Adrenal gland (tissue), 5 donors: ENCODE results near the gene SNRPD1.

ENCODE experiments used
- POLR2A ChIP-seq, 2 donors: fragments of 450-650 bp; IDR thresholded peaks; one replicate each; pipeline ENCODE4 v1.6.1; 2017; ENCODE audit warnings: antibody characterized with exemption in 2 of 2, mild to moderate bottlenecking in 2 of 2, moderate library complexity in 1 of 2
- TF ChIP-seq, protein P1 (sequence below), 6 experiments: fragments of 450-650 bp in 4 of 6; fragments of 200-600 bp in 2 of 6; sonication (generic) in 1 of 6; IDR thresholded peaks; 1 replicate in 5 of 6; 2 replicates in 1 of 6; pipeline versions ENCODE4 v1.5.1 to v1.8.0; 2016 to 2021; ENCODE audit warnings: antibody characterized with exemption in 6 of 6, mild to moderate bottlenecking in 2 of 6, moderate library complexity in 1 of 6
- donor health status: DM: no; HTN: no; CAD: no.

DNA sequence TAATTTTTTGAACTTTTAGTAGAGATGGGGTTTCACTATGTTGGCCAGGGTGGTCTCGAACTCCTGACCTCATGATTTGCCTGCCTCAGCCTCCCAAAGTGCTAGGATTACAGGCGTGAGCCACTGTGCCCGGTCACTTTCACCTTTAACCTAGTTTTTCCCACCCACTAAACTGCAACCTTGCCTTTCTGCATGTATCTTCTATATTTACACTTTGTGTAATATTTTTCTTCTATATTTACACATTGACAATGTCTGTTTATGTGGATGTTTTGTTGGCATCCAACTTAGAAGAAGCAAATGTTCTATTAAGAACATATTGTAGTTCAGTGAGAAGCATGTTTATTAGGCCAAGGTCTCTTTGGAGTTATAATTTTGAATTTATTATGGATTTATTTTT is 26.7 kb downstream of the SNRPD1 start:
- TF ChIP-seq, protein P1, sequence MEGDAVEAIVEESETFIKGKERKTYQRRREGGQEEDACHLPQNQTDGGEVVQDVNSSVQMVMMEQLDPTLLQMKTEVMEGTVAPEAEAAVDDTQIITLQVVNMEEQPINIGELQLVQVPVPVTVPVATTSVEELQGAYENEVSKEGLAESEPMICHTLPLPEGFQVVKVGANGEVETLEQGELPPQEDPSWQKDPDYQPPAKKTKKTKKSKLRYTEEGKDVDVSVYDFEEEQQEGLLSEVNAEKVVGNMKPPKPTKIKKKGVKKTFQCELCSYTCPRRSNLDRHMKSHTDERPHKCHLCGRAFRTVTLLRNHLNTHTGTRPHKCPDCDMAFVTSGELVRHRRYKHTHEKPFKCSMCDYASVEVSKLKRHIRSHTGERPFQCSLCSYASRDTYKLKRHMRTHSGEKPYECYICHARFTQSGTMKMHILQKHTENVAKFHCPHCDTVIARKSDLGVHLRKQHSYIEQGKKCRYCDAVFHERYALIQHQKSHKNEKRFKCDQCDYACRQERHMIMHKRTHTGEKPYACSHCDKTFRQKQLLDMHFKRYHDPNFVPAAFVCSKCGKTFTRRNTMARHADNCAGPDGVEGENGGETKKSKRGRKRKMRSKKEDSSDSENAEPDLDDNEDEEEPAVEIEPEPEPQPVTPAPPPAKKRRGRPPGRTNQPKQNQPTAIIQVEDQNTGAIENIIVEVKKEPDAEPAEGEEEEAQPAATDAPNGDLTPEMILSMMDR (IDR thresholded peaks at IDR 0.05), result no peak
- no peak for TF ChIP-seq POLR2A (IDR thresholded peaks at IDR 0.05)
